GM18951 (cell line): ENCODE results near the gene SCN10A.

Experiments used
- POLR2A ChIP-seq: IDR thresholded peaks from 4 replicates; pipeline ENCODE4 v1.6.1; 2011; ENCODE audit warnings: mild to moderate bottlenecking; ENCODE audit not compliant: insufficient read length, insufficient read depth; ENCODE audit errors: extremely low read depth
- in situ Hi-C: fragments of 300-500 bp; cut with MboI; formaldehyde crosslinking; loops from one replicate; pipeline ENCODE4 v1.12.0; 2022; ENCODE audit warnings: low sequenced_read_pairs, mixed read lengths, inconsistent platforms; ENCODE audit not compliant: unreplicated experiment

SCN10A gene

DNA sequence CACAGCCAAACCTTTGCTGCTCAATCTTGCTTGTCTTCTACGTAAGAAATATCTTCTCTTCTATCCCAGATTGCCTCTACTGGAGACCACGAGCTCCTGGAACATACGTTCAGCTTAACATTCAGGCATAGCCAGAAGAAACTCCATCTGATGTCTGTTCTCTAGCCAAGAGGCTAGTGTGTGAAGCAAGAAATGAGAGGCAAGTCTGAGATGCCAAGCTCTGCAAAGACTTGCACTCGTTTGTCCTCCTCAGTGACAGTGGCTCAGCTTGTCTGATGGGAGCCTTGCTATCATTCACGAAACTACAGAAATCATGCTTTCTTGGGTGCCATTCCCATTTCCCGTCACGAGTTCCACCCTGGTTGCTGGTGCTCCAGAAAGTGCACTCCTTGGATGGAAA, at the start of gene SCN10A:
TSS of gene SCN10A (minus strand) at position 192 of the 400 bp plus-strand sequence. CDS start 22,207 bp downstream, outside the sequence.
- in situ Hi-C loops = no loop called here

DNA sequence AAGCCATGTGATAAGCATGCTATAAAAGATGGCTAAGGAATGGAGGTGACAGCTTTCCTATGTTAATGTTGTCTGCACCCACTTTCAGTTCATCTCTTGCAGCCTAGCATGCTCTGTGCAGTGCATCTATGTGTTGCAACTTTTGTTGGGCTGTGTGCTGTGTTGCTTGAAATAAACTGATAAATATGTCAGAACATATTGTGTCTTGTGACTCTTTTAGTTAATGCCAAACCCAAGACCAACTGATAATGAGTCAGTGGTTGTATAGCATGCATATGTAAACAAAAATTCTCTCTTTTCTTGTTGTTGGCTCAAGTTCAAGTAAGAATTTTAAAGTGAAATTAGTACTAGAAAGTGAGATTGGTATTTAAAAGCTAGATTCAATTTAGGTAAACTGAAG, 37.0 kb upstream of the SCN10A start:
- in situ Hi-C loops = no loop called here

More for the DNA sequence above, at the start of gene SCN10A:
- no peak for TF ChIP-seq POLR2A

GRCh38 chr3:38843898-38844297, 27.9 kb upstream of the SCN10A start:
- no peak for TF ChIP-seq POLR2A
- in situ Hi-C loops = no loop called here

More for the DNA sequence above, 37.0 kb upstream of the SCN10A start:
- TF ChIP-seq POLR2A = no peak

DNA sequence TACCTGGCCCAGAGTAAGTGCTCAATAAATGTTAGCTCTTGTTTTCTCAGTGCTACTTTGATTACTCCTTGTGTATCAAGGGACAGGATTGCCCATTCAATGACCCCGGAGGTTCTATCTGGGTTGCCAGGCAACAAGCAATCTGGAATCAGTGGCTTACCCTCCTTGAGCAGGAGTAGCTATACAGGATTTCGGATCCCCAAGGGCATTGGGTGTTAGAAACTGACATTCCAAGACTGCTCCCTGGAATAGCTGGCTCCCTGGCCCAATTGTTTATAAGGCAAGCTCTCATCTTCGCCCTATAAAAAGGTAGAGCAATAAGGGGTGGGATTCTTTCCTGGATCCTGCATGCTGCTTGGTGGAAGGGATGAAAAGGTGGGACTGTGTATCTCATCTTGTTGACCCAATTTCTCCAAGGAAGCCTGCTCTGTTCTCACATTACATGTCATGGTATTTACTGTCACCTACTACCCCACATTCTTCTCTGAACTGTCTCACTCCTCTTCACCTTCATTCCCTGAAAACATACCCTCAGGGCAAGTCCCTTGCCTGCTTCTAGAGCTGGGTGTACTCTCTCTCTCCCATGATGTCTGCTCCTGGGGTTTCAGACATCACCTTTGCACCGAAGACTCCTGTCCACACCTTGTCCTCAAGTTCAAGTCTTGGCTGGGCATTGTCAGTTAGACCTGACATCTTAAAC, 26.4 kb upstream of the SCN10A start:
- TF ChIP-seq POLR2A = no peak
- in situ Hi-C loops = no loop called here

DNA sequence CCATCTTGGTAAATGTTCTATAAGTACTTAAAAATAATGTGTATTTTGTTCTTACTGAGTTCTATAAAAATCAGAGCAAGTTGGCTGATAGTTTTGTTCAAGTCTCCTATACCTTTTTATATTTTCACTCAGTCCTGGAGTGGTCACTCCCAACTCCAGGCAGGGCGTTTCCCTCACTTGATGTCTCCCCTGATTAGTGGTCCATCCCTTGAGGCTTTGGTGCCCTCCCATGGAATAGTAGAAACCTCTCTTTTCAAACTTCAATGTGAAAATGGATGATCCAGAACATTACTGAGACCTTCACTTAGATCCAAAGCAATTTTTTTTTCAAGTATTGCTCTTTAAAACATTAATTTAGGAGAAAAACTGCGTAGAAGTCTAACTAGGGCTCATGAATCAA, 25.0 kb upstream of the SCN10A start:
- in situ Hi-C loops = no loop called here
- no peak for TF ChIP-seq POLR2A

DNA sequence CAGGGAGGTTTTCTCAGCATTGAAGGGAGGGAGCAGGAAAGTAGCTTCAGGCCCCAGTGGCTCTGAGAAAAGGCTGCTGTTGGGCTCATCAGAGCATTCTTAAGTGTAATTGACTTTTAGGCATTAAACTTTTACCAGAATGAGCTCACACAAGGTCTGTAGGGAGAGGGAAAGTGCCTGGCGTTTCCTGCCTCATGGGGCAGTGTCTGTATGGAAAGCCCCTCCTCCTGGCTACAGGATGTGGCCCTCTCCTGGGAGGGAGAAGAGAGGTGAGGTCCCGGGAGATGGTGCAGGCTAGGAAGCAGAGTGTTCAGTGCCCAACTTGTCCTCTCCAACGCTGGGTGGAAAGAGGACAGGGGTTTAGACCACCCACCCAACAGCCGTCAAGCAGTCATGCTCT, 21.3 kb upstream of the SCN10A start:
- no peak for TF ChIP-seq POLR2A
- in situ Hi-C loops = no loop called here

DNA sequence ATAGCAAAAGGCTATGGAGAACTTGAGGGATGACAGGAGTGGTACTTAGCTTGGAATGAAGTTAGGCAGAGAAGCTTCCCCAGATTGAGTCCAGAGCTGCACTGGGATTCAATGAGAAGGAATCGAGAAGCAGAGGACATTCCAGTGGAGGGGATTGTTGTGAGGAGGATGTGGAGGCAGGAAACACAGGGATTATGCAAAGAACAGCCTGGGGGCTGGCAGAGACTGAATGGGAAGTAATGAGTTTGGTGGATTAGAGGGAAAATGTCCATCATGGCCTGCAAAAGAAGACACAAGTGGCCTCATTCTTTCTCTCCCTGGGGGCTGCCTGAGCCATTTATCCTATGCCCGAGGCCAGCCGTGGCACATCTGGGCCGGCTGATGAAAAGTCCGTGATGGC, 20.5 kb upstream of the SCN10A start:
- no peak for TF ChIP-seq POLR2A
- in situ Hi-C loops = no loop called here

DNA sequence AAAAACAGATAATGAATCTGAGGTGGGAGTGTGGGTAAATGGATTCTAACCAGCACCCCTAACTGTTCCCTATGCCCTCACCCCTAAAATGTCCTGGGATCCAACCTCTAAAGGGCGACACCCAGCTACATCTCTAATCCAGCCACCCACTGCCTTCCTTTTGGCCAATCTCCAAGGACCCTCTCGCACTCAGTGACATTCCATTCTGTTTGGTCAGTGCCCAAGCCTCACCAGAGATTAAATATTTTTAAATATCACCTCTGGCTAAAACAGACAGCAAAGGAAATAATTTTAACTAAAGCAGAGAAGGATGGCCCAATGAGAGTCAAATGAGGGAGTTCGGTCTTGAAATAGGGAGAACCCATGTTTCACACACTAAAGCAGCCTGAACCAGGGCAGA, 19.9 kb upstream of the SCN10A start:
- TF ChIP-seq POLR2A = no peak
- in situ Hi-C loops = no loop called here

GRCh38 chr3:38834717-38835116, 18.7 kb upstream of the SCN10A start:
- in situ Hi-C loops = no loop called here
- TF ChIP-seq POLR2A = no peak

GRCh38 chr3:38834110-38834509, 18.1 kb upstream of the SCN10A start:
- in situ Hi-C loops = no loop called here

DNA sequence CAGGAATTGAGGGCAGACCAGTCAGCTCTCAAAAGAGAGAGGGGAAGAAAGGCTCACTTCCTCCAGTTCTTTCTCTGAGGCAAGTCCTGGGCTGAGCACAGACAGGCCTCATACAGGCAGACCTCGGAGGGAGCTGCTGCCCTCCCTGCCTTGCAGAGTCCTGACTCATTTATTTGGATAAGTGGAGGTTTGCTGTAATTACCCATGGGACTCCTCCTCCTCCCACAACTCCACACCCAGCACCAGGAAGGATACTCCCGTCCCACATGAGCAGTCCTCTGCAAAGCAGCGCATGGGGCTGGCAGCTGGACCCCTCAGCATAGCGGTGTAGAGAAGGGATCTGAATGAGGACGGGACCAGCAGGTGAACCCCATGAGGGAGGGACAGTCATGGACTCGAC, 13.4 kb upstream of the SCN10A start:
- in situ Hi-C loops = no loop called here
- TF ChIP-seq POLR2A = no peak

More at GRCh38 chr3:38834110-38834509, 18.1 kb upstream of the SCN10A start:
- no peak for TF ChIP-seq POLR2A

- in situ Hi-C loops = no loop called here
- no peak for TF ChIP-seq POLR2A
Observed at GRCh38 chr3:38828681-38829080, 12.7 kb upstream of the SCN10A start.

GRCh38 chr3:38827791-38828190, 11.8 kb upstream of the SCN10A start:
- in situ Hi-C loops = no loop called here
- TF ChIP-seq POLR2A = no peak

DNA sequence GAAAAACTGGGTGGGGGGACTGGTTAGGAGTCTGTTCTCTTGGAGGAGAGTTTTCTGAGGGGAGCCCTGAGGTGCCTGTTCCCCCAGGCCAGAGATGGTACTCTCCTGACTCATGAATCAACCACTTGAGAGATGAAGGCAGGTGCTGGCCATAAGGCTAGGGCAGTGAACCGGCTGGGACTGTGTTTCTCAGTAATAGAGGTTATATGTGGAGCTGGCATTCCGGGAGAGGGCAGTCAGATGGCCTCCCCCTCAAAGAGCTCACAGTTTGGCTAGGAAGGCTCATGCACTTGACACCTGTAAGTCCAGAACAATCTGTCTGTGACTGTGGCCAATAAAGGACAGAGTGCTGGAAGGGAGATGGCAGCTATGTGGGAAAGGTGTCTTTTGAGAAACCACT, 10.0 kb upstream of the SCN10A start:
- TF ChIP-seq POLR2A = no peak

More for the DNA sequence above, 10.0 kb upstream of the SCN10A start:
- in situ Hi-C loops = no loop called here
